Activated CD4-positive, alpha-beta T cell treated with anti-CD3 and anti-CD28 coated beads, Interleukin-10, Interleukin-2, amounts not matched to agents 100 ng/mL and 50 ng/mL, durations not matched to agents 16 hours and 8 hours (primary cell): Measurements from ENCODE around the gene ZNF562.
"Not testable (repeated sequence)": the region's sequence is repeated elsewhere in the genome, so short reads cannot be mapped to it uniquely, and the experiment has no call there.

Source experiments
- DNase-seq: peaks from one replicate; pipeline ENCODE4 v3.0.0-alpha.2; 2020

The ZNF562 gene

DNA sequence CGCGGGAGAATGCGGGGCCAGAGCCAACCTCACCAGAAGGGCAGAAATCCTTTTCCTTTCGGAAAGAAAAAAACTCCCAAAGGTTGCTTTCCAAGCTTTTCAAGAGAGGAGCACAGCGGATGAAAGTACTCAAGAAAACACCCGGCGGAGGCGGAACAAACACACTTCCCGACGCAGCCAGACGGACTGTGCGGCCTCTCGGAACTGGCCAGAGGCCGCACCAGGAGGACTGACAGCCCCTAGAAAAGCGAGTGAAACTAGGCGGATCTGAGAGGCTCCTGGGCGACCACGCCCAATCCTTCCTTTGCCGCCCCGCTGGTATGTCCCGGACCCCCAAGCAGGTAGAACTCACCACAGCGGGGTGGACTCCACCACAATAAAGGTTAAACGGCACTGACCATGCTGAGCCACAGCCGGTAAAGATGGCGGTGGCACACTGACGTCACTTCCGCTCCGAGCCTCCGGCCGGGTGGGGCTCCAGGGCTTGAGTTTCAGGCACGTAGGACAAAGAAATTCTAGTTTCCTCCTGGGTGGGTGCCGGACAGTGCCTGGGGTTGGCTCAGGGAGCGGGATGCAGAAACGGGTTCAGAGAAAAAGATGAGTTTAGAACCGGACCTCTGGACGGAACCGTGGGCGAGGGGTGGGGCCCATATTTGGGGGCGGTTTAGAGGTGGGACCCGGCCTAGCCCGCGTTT is at the start of gene ZNF562:
Gene ZNF562, minus strand, starts transcription at position 438 of the 695 bp plus-strand sequence. CDS start 14,356 bp downstream, outside the sequence.
- peak; percentile 83 for DNase-seq

DNA sequence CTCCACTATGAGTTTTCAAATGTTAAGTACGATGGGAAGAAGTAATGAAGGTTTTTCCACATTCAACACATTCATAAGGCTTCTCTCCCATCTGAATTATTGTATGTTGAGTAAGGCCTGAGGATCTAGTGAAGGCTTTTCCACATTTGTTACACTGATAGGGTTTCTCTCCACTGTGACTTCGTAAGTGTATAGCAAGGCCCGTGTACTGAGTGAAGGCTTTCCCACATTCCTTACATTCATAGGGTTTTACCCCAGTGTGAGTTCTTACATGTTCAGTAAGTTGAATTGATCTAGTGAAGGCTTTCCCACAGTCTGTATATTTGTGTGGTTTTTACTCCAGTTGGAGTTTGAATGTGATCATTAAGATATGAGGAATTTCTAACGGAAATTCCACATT is 49.3 kb upstream of the ZNF562 start:
- no peak for DNase-seq

DNA sequence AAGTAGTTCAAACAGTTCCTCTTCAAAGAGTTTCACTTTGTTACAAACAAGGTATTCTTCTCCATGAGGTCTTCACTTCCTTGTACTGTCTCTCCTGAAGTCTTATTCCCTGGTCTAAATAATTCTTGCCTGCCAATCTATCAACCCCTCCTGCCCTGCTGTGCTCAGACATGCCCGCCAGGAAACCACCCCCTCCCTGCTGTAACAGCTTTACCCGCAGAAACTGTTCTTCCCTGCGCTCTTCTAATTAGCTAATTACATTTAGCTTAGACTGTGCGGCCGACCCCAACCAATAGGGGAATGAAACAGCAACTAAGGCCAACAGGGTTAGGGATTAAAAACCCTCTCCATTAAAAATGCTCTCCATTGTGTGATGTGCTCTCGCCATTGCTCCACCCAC is 47.0 kb upstream of the ZNF562 start:
- DNase-seq: no peak

DNA sequence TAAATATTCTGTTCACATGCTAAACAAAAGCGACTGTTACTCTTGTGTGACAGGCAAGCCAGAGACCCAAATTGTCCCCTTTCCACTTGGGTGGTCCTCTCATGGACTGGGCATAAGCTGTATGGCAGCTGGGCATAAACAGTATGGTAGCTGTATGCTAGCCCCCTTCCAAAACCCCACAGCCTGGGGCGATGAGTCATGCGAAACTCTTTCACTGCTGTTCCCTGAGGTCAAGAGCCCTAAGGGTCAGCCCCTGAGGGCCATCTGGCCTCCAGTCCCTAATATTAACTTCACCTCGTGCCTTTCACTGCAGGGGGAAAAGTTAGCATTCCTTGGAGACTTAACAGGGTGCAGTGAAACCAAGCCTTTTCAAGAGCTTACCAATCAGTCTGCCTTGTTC is 45.6 kb upstream of the ZNF562 start:
- DNase-seq: no peak

DNA sequence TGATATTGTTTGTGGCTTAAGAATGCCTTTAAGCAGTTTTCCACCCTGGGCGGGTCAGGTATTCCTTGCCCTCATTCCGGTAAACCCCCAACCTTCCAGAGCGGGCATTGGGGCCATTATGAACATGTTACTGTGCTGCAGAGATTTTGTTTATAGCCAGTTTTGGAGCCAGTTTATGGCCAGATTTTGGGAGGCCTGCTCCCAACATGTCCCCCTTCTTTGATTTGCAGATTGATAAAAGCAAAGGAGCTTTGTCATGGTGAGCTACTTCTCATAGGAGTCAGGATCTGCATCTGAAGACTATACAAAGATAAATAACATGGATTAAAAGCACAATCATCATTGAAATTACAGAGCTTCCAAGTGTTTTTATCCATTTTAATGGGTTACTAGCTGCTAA is 36.9 kb upstream of the ZNF562 start:
- no peak for DNase-seq

DNA sequence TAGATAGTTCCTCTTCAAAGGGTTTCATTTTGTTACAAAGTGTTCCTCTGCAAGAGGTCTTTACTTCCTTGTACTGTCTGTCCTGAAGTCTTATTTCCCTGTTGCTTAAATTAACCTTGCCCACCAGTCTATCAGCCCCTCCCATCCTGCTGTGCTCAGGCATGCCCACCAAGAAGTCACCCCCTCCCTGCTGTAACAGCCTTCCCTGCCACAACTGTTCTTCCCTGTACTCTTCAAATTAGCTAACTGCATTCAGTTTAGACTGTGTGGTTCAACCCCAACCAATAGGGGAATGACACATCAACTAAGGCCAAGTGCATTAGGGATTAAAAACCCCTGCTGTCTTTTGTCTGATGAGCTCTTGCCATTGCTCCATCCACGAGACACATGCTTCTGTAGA is 34.4 kb upstream of the ZNF562 start:
- DNase-seq: no peak

DNA sequence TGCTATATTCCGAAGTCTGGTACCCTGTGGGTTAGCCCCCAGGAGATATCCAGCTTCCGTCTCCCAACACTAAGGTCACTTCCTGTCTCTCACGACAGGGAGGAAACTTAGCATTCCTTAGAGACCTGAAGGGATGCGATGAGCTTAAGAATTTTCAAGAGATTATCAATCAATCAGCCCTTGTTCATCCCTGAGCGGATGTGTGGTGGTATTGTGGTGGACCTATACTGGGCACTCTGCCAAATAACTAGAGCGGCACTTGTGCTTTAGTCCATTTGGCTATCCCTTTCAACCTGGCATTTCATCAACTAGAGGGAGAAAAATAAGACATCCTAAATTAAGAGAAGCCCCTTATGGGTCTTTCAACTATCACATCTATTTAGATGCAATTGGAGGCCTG is 30.9 kb upstream of the ZNF562 start:
- no peak for DNase-seq

DNA sequence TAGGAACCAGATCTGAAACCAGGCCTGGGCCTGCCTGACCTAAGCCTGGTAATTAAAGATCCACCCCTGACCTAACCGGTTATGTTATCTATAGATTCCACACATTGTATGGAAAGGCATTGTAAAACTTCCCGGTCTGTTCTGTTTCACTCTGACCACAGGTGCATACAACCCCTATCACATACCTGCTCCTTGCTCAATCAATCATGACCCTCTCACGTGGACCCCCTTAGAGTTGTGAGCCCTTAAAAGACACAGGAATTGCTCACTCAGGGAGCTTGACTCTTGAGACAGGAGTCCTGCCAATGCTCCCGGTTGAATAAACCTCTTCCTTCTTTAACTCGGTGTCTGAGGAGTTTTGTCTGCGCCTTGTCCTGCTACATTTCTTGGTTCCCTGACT is 27.3 kb upstream of the ZNF562 start:
- DNase-seq: no peak

DNA sequence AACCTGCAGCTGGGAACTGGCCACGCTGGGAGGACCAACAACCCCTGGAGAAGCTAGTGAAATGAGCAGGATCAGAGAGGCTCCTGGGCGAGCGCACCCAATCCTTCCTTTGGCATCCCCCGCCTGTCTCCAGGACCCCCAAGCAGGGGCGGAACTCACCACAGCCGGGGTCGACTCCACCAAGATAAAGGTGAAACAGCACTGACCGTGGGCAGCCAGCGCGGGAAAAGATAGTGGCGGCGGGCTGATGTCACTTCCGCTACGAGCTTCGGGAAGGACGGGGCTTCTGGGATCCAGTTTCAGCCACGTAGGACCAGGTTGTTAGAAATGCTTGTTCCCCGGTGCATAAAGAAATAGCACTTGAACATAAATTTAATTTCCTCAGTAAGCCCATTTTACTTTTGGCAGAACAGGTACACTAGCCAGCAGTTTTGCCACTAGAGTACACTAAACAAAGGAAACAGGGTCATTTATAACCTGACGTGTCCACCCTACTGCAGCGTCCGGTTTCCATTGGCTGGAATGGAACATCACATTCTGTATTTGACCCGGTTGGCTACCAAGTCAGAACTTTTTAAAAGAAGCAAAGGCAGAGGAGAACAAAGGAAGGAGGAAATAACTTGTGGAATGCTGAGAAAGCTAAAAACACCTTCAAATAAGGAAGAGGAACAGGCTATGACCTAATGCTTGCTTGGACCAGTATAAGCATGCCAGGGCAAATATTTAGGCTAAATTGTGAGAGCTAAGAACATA is 25.5 kb upstream of the ZNF562 start:
- no peak for DNase-seq

DNA sequence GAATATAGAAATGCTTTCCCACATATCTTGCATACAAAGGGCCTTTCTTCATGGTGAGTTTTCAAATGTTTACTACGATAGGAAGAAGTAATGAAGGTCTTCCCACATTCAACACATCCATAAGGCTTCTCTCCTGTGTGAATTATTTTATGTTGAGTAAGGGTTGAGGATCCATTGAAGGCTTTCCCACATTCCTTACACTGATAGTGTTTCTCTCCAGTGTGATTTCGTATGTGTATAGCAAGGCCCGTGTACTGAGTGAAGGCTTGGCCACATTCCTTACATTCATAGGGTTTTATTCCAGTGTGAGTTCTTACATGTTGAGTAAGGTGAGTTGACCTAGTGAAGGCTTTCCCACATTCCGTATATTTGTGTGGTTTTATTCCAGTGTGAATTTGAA is 15.4 kb upstream of the ZNF562 start:
- DNase-seq: not testable (repeated sequence)

DNA sequence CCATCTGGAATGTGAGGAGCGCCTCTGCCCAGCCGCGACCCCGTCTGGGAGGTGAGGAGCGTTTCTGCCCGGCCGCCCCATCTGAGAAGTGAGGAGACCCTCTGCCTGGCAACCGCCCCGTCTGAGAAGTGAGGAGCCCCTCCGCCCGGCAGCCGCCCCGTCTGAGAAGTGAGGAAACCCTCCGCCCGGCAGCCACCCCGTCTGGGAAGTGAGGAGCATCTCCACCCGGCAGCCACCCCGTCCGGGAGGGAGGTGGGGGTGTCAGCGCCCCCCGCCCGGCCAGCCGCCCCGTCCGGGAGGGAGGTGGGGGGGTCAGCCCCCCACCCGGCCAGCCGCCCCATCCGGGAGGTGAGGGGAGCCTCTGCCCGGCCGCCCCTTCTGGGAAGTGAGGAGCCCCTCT is 5.1 kb upstream of the ZNF562 start:
- not testable (repeated sequence) for DNase-seq

DNA sequence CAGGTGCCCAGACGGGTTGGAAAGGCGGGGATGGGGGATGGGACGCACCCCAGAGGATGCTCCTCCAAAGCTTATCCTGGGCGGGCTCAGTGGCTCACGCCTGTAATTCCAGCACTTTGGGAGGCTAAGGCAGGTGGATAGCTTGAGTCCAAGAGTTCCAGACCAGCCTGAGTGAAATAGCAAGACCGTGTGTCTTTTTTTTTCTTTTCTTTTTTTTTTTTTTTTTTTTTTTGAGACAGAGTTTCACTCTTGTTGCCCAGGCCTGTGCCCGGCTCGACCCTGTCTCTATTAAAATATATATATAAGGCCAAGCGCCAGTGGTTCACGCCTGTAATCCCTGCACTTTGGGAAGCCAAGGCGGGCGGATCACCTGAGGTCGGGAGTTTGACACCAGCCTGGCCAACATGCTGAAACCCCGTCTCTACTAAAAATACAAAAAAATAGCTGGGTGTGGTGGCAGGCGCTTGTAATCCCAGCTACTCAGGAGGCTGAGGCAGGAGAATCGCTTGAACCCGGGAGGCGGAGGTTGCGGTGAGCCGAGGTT is 530 bp upstream of the ZNF562 start:
- not testable (repeated sequence) for DNase-seq

DNA sequence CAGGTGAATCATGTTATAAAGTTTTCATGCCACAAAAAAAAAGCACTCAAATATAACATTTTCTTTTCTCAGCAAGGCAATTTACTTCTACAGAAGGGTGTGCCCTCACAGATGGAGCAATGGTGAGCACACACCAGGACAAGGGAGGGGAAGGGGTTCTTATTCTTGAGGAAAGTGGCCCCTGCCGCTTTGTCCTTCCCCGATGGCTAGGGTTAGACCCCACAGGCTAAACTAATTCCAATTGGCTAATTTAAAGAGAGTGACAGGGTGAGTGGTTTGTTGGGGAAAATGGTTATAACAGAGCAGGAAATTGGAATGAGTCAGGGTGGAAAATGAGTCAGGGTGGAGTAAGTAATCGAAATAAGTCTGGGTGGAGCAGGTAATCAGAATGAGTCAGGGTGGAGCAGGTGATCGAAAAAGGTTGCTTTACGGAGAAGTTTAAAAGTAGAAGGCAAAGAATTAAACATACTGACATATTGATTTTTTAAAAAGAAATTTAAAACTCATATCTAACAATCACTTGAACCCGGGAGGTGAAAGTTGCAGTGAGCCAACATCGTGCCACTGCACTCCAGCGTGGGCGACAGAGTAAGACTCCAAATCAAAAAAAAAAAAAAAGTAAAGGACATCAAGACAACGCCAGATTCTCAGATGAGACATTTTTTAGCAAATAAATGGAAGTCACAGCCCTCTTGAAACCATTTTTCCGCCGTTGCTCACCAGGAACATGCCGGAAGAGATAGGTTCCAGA is 813 bp downstream of the ZNF562 start:
- DNase-seq: peak; percentile 79

DNA sequence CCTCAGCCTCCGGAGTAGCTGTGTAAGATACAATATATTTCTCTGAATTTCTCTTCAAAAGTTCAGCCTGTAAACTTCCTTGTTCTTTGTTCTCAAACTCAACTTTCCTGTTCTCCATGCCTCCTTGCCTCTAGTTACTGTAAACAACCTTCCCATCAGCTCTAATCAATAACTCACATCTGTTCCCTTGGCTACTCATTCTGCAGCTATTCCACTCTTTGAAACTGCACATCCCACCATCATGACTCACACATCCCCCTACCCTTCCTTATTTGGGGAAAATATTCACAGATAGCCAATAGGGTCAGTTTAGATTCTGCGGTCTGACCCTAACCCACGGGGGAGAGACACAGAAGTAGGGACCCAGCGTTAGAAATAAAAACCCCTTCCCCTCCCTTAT is 2.0 kb downstream of the ZNF562 start:
- DNase-seq: no peak

DNA sequence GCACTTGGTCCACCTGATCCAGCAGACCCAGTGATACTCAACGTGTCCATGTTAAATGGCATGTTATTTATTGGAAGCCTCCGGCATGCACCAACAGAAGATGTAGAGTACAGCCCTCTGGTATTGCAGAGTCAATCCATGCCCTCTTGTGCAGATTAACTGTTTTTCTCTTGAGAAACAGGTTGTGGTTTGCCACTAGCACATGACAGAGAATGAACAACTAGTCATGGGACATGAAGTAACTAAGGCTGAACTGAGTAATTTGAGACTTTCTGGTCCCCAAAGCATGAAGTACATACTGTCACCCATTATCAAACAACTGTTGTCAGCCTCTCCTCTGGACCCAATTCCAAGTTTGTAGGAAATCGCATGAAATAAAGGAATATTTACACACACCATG is 3.2 kb downstream of the ZNF562 start:
- peak; percentile 43 for DNase-seq

DNA sequence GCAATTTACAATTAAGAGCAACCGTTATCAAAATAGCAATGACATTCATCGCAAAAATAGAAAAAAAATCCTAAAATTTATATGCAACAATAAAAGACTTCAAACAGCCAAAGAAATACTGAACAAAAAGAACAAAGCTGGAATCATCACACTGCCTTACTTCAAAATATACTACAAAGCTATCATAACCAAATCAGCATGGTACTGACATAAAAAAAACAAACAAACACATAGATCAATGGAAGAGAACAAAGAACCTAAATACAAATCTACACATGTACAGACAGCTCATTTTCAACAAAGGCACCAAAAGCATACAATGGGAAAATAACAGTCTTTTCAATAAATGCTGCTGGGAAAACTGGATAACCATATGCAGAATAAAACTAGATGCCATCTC is 6.4 kb downstream of the ZNF562 start:
- DNase-seq: no peak

DNA sequence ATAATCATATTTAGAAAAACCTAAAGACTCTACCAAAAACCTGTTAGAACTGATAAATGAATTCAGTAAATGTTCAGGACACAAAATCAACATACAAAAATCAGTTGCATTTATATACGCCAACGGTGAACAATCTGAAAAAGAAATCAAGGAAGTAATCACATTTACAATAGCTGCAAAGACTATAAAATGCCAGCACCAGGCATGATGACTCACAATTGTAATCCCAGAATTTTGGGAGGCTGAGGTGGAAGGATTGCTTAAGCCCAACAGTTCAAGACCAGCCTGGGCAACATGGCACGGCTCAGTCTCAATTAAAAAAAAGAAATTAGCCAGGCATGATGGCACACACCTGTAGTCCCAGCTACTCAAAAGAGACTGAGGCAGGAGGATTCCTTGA is 7.0 kb downstream of the ZNF562 start:
- no peak for DNase-seq

DNA sequence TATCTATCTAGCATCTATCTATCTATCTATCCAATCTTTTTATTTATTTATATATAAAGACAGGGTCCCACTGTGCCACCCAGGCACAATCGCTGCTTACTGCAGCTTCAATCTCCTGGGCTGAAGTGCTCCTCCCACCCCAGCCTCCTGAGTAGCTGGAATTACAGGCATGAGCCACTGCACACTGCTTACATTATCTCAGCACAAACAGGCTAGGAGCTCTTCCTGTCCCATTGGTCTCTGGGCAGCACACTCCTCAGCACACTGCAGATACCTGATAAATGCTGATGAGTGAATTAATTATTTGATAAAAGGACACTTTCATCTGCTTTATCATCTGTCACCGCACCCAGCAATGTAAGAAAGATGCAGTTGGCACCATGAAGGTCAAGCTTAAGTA is 16.1 kb downstream of the ZNF562 start:
- DNase-seq: no peak

DNA sequence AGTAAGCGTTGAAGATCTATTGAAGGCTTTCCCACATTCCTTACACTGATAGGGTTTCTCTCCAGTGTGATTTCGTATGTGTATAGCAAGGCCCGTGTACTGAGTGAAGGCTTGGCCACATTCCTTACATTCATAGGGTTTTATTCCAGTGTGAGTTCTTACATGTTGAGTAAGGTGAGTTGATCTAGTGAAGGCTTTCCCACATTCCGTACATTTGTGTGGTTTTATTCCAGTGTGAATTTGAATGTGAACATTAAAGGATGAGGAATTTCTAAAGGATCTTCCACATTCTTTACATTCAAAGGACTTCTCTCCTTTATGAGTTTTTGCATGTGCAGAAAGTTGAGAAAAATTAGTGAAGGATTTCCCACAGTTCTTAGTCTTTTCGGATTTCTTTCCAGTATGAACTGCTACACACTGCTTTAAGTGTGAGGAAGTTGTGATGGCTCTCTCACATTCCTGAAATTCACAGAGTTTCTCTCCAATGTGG is 21.8 kb downstream of the ZNF562 start:
- DNase-seq: not testable (repeated sequence)

DNA sequence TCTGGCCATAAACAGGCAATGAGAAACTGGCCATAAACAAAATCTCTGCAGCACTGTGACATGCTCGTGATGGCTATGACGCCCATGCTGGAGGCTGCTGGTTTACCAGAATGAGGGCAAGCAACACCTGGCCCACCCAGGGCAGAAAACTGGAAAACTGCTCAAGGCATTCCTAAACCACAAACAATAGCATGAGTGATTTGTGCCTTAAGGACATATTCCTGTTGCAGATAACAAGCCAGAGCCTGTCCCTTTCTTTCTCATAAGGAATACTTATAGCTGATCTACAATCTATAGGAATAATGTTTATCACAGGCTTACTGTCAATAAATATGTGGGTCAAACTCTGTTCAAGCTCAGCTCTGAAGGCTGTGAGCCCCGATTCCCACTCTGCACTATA is 23.4 kb downstream of the ZNF562 start:
- not testable (repeated sequence) for DNase-seq

DNA sequence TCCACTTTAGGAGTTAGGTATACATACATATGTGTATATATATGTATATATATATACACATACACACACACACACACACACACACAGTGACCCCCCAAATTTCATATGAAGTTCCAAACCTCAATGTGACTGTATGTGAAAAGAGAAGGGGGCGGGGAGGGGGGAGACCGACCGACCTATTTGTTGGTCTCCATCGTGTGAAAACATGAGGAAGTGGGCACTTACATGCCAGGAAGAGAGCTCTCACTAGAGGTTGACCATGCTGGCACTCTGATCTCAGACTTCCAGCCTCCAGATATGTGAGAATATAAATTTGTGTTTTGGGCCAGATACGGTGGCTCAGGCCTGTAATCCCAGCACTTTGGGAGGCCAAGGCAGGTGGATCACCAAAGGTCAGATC is 24.6 kb downstream of the ZNF562 start:
- DNase-seq: no peak

DNA sequence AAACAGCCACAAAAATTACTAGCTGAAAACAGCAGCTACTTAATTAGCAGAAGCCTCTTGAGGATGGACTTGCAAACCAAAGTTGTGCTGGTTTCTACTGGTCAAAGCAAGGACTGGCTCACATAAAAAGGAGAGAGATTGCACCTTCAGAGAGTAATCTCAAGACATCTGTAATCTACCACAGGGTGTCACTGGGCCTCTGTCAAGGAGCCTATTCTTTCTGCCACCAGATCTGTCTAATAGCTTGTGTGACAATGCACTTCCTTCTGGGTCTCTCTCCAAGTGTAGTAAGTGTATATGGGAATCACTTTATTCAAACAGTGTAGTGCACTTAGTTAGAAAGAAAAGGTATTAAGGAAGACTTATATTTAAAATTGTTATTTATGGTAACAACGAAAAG is 29.4 kb downstream of the ZNF562 start:
- DNase-seq: peak; percentile 4

DNA sequence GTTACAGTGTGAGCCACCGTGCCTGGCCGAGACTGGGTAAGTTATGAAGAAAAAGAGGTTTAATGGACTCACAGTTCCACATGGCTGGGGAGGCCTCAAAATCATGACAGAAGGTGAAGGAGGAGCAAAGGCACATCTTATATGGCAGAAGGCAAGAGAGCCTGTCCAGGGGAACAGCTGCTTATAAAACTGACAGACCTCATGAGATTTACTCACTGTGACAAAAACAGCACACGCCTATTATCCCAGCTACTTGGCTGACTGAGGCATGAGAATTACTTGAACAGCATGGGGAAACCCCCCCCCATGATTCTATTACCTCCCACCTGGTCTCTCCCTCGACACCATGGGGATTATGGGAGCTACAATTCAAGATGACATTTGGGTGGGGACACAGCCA is 30.4 kb downstream of the ZNF562 start:
- DNase-seq: no peak
